Neural progenitor cell (in vitro differentiated cells): Measurements from ENCODE around the gene HIPK2.

Experiments
- EZH2 ChIP-seq: fragments of 200-600 bp; sonication (generic); IDR thresholded peaks from 2 replicates; pipeline ENCODE4 v1.6.1; 2017; ENCODE audit warnings: antibody characterized with exemption, mild to moderate bottlenecking, moderate library complexity
- EZH2phosphoT487 ChIP-seq: fragments of 200-600 bp; sonication (generic); IDR thresholded peaks from 2 replicates; pipeline ENCODE4 v1.6.1; 2017; ENCODE audit warnings: antibody characterized with exemption
- TF ChIP-seq, protein P1 (sequence below): fragments of 200-600 bp; sonication (generic); IDR thresholded peaks from 2 replicates; pipeline ENCODE4 v1.5.1; 2017; ENCODE audit warnings: antibody characterized with exemption, mild to moderate bottlenecking

DNA sequence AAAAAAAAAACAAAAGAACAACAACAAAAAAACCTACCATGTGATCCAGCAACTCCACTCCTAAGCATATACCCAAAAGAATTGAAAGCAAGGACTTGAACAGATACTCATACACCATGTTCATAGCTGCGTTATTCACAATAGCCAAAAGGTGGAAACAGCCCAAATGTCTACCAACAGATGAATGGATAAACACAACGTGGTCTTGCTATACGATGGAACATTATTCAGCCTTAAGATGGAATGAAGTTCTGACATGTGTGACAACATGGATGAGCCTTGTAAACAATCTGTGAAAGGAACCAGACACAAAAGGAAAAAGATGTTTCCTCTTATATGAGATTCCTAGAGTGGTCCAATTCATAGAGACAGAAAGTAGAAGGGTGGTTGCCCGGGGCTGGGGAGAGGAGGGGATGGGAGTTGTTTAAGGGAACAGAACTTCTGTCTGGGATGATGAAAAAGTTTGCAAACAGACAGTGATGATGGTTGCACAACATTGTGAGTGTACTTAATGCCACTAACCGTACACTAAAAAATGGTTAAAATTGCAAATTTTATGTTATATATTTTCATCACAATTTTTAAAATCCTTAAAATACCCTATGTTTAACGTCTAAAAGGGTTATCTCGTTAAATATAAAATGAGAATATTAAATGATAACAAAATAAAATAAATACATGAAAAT, 242.7 kb downstream of the HIPK2 start:
- TF ChIP-seq EZH2 (no peak), EZH2phosphoT487 (no peak)
- TF ChIP-seq, protein P1, sequence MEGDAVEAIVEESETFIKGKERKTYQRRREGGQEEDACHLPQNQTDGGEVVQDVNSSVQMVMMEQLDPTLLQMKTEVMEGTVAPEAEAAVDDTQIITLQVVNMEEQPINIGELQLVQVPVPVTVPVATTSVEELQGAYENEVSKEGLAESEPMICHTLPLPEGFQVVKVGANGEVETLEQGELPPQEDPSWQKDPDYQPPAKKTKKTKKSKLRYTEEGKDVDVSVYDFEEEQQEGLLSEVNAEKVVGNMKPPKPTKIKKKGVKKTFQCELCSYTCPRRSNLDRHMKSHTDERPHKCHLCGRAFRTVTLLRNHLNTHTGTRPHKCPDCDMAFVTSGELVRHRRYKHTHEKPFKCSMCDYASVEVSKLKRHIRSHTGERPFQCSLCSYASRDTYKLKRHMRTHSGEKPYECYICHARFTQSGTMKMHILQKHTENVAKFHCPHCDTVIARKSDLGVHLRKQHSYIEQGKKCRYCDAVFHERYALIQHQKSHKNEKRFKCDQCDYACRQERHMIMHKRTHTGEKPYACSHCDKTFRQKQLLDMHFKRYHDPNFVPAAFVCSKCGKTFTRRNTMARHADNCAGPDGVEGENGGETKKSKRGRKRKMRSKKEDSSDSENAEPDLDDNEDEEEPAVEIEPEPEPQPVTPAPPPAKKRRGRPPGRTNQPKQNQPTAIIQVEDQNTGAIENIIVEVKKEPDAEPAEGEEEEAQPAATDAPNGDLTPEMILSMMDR = no peak
